Cardiac septum (tissue), 1 donor: Measurements from ENCODE around the gene ZNF385B. TPM values are rescaled to one million over a fixed set of nuclear protein-coding genes. Genes with fewer than 3 reads are reported as not detected.

Experiments
- DNase-seq: peaks from one replicate; pipeline ENCODE4 v3.0.0-alpha.2; 2020; ENCODE audit warnings: low spot score
- intact Hi-C: fragments of 100-400 bp; cut with DNase I; formaldehyde crosslinking; loops from one replicate; pipeline ENCODE4 v1.14.0; 2022
- total RNA-seq: library from RNA; stranded (reverse); fragmentation: NEBNext Ultra II Directional; extraction: Animal tissue kit (Norgen Biotek cat#: 25700); gene quantifications from one replicate; pipeline ENCODE4 v1.2.1, GENCODE V29; 2021
- donor health status: DM: no; HTN: no; CAD: no.

The ZNF385B gene
- total RNA-seq, 1 donor from 2014 or later = 6.7 TPM

GRCh38 chr2:179701524-179702110 lies 159.8 kb downstream of the ZNF385B start:
- DNase-seq = no peak

GRCh38 chr2:179695486-179695885 lies 165.9 kb downstream of the ZNF385B start:
- intact Hi-C loops = no loop called here

More at GRCh38 chr2:179701524-179702110, 159.8 kb downstream of the ZNF385B start:
- intact Hi-C loops = no loop called here

GRCh38 chr2:179694963-179695362 lies 166.4 kb downstream of the ZNF385B start:
- DNase-seq = no peak
- intact Hi-C loops = no loop called here

More at GRCh38 chr2:179695486-179695885, 165.9 kb downstream of the ZNF385B start:
- no peak for DNase-seq

GRCh38 chr2:179692610-179693009 lies 168.8 kb downstream of the ZNF385B start:
- intact Hi-C loops = no loop called here

GRCh38 chr2:179692043-179692442 lies 169.4 kb downstream of the ZNF385B start:
- intact Hi-C loops = no loop called here
- DNase-seq = no peak

More at GRCh38 chr2:179692610-179693009, 168.8 kb downstream of the ZNF385B start:
- DNase-seq = no peak

- DNase-seq = no peak
- intact Hi-C loops = no loop called here
These were observed 170.2 kb downstream of the ZNF385B start for GRCh38 chr2:179691235-179691634.

GRCh38 chr2:179686718-179687342 lies 174.6 kb downstream of the ZNF385B start:
- intact Hi-C loops = no loop called here
- no peak for DNase-seq

GRCh38 chr2:179686069-179686468 lies 175.3 kb downstream of the ZNF385B start:
- intact Hi-C loops = no loop called here
- no peak for DNase-seq

- intact Hi-C loops = no loop called here
- DNase-seq = no peak
These were observed 176.3 kb downstream of the ZNF385B start for GRCh38 chr2:179685146-179685545.

GRCh38 chr2:179682756-179683155 lies 178.7 kb downstream of the ZNF385B start:
- intact Hi-C loops = no loop called here
- no peak for DNase-seq

GRCh38 chr2:179677746-179678505 lies 183.5 kb downstream of the ZNF385B start:
- intact Hi-C loops = loop anchor here (5.0 kb wide), 2 partner anchors 41 to 81 kb away; no protein-coding TSS in a partner anchor
- DNase-seq = no peak

- DNase-seq = no peak
- intact Hi-C loops = loop anchor here (5.0 kb wide), 2 partner anchors 40 to 80 kb away; no protein-coding TSS in a partner anchor
These were observed 184.2 kb downstream of the ZNF385B start for GRCh38 chr2:179677077-179677688.

- DNase-seq = no peak
These were observed 186.0 kb downstream of the ZNF385B start for GRCh38 chr2:179675435-179675834.

GRCh38 chr2:179671043-179671981 lies 190.1 kb downstream of the ZNF385B start:
- DNase-seq = no peak
- intact Hi-C loops = no loop called here

More at GRCh38 chr2:179675435-179675834, 186.0 kb downstream of the ZNF385B start:
- intact Hi-C loops = loop anchor here (5.0 kb wide), 2 partner anchors 38 to 78 kb away; no protein-coding TSS in a partner anchor

GRCh38 chr2:179669196-179669595 lies 192.2 kb downstream of the ZNF385B start:
- DNase-seq = no peak
- intact Hi-C loops = no loop called here

- DNase-seq = no peak
- intact Hi-C loops = no loop called here
These were observed 196.2 kb downstream of the ZNF385B start for GRCh38 chr2:179664972-179665812.

- intact Hi-C loops = no loop called here
- no peak for DNase-seq
These were observed 199.4 kb downstream of the ZNF385B start for GRCh38 chr2:179661986-179662385.

GRCh38 chr2:179657068-179657595 lies 204.3 kb downstream of the ZNF385B start:
- no peak for DNase-seq
- intact Hi-C loops = no loop called here
